Cardiac muscle cell (in vitro differentiated cells and primary cell): ENCODE measurements around the gene HSD17B3. TPM values are rescaled to one million over a fixed set of nuclear protein-coding genes. Genes with fewer than 3 reads are reported as not detected.

Experiments used
- DNase-seq, 2 donors: peaks; one replicate each; pipeline versions ENCODE4 v3.0.0 to v3.0.0-alpha.2; 2010 to 2017; ENCODE audit warnings: low read depth in 1 of 2, low spot score in 1 of 2
- H3K27ac ChIP-seq: fragments of 200-600 bp; sonication (generic); 2 replicates; pipeline ENCODE4 v1.5.1; 2016
- H3K27me3 ChIP-seq: fragments of 200-600 bp; sonication (generic); 2 replicates; pipeline ENCODE4 v1.6.0; 2016; ENCODE audit warnings: control low read depth
- H3K36me3 ChIP-seq: fragments of 200-600 bp; sonication (generic); 2 replicates; pipeline ENCODE4 v1.5.1; 2016; ENCODE audit warnings: control low read depth
- H3K4me1 ChIP-seq: fragments of 200-600 bp; sonication (generic); 2 replicates; pipeline ENCODE4 v1.8.1; 2017; ENCODE audit warnings: low read depth, mild to moderate bottlenecking, mixed run types
- H3K4me3 ChIP-seq: fragments of 200-600 bp; sonication (generic); 2 replicates; pipeline ENCODE4 v1.5.1; 2016; ENCODE audit warnings: mild to moderate bottlenecking
- H3K9me3 ChIP-seq: fragments of 200-600 bp; sonication (generic); 2 replicates; pipeline ENCODE4 v1.5.1; 2017; ENCODE audit warnings: low read depth, mild to moderate bottlenecking, control low read depth
- polyA plus RNA-seq: library from polyadenylated mRNA; unstranded; fragments of >200 nt; fragmentation: Nextera tagmentation; extraction: Ambion mirVana; gene quantifications from 2 replicates; pipeline ENCODE4 v1.2.1, GENCODE V29; 2016
- total RNA-seq: library from RNA; depleted of rRNA; stranded (reverse); fragments of >200 nt; gene quantifications from 2 replicates; pipeline ENCODE4 v1.2.3, GENCODE V29; 2016
- TF ChIP-seq, protein P1 (sequence below): IDR thresholded peaks from 2 replicates; pipeline ENCODE4 v1.5.1; 2012; ENCODE audit warnings: low read depth, mild to moderate bottlenecking, low read length

Gene HSD17B3
- total and polyA plus RNA-seq, 2 experiments from 2014 or later: 0.63 to 1.3 TPM

GRCh38 chr9:96232164-96232538 lies 69.8 kb downstream of the HSD17B3 start:
- no peaks in the 10 kb centered on the region for H3K36me3 ChIP-seq
- DNase-seq: no peak
- no peaks in the 10 kb centered on the region for H3K27me3 ChIP-seq
- TF ChIP-seq, protein P1, sequence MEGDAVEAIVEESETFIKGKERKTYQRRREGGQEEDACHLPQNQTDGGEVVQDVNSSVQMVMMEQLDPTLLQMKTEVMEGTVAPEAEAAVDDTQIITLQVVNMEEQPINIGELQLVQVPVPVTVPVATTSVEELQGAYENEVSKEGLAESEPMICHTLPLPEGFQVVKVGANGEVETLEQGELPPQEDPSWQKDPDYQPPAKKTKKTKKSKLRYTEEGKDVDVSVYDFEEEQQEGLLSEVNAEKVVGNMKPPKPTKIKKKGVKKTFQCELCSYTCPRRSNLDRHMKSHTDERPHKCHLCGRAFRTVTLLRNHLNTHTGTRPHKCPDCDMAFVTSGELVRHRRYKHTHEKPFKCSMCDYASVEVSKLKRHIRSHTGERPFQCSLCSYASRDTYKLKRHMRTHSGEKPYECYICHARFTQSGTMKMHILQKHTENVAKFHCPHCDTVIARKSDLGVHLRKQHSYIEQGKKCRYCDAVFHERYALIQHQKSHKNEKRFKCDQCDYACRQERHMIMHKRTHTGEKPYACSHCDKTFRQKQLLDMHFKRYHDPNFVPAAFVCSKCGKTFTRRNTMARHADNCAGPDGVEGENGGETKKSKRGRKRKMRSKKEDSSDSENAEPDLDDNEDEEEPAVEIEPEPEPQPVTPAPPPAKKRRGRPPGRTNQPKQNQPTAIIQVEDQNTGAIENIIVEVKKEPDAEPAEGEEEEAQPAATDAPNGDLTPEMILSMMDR: no peak
- no peaks in the 10 kb centered on the region for H3K4me1 ChIP-seq
- no peak overlapping the region for H3K4me3 ChIP-seq
- no peaks in the 10 kb centered on the region for H3K9me3 ChIP-seq
- no peak overlapping the region for H3K27ac ChIP-seq

DNA sequence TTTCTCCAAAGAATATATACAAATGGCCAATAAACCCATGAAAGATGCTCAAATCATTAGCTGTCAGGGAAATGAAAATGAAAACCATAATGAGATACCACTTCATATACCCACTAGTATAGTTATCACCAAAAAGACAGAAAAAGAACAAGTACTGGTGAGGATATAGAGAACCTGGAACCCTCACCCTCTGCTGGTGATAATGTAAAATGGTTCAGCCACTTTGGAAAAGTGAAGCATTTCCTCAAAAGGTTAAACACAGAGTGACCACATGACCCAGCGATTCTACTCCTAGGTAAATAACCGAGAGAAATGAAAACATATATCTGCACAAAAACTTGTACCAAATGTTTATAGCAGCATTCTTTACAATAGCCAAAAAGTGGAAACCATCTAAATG lies 72.0 kb downstream of the HSD17B3 start:
- TF ChIP-seq, protein P1: no peak

GRCh38 chr9:96222132-96222531 lies 79.8 kb downstream of the HSD17B3 start:
- H3K36me3 ChIP-seq: no peaks in the 10 kb centered on the region
- TF ChIP-seq, protein P1: peak; percentile 68
- H3K27ac ChIP-seq: no peak overlapping the region
- no peak overlapping the region for H3K4me3 ChIP-seq
- H3K27me3 ChIP-seq: no peaks in the 10 kb centered on the region
- no peaks in the 10 kb centered on the region for H3K9me3 ChIP-seq
- DNase-seq: peak in 1 of 2 donors; percentile 46
- peaks cover 9% of the 10 kb centered on the region for H3K4me1 ChIP-seq

More for the DNA sequence above, 72.0 kb downstream of the HSD17B3 start:
- Histone ChIP-seq H3K4me1 (no peaks in the 10 kb centered on the region), H3K27me3 (no peaks in the 10 kb centered on the region), H3K4me3 (no peak overlapping the region), H3K9me3 (no peaks in the 10 kb centered on the region), H3K36me3 (no peaks in the 10 kb centered on the region), H3K27ac (no peak overlapping the region)
- DNase-seq: no peak

DNA sequence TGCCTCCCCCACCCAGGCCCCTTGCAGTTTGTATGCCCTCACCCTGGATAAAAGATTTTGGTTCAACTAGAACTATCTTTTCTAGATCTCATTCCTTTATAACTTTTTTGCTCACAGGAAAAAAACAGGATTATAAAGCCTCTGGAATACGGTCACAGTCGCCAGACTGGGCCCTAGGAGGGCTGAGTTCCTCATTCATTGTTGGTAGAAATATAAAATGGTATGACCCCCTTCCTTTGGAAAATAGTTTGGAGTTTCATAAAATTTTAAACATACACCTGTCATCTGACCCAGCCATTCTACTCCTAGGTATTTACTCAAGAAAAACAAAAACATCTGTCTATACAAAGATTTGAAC lies 82.1 kb downstream of the HSD17B3 start:
- no peaks in the 10 kb centered on the region for H3K36me3 ChIP-seq
- H3K27ac ChIP-seq: no peak overlapping the region
- H3K27me3 ChIP-seq: no peaks in the 10 kb centered on the region
- H3K9me3 ChIP-seq: no peaks in the 10 kb centered on the region
- peaks cover 16% of the 10 kb centered on the region for H3K4me1 ChIP-seq
- H3K4me3 ChIP-seq: no peak overlapping the region
- no peak for DNase-seq
- TF ChIP-seq, protein P1: no peak

DNA sequence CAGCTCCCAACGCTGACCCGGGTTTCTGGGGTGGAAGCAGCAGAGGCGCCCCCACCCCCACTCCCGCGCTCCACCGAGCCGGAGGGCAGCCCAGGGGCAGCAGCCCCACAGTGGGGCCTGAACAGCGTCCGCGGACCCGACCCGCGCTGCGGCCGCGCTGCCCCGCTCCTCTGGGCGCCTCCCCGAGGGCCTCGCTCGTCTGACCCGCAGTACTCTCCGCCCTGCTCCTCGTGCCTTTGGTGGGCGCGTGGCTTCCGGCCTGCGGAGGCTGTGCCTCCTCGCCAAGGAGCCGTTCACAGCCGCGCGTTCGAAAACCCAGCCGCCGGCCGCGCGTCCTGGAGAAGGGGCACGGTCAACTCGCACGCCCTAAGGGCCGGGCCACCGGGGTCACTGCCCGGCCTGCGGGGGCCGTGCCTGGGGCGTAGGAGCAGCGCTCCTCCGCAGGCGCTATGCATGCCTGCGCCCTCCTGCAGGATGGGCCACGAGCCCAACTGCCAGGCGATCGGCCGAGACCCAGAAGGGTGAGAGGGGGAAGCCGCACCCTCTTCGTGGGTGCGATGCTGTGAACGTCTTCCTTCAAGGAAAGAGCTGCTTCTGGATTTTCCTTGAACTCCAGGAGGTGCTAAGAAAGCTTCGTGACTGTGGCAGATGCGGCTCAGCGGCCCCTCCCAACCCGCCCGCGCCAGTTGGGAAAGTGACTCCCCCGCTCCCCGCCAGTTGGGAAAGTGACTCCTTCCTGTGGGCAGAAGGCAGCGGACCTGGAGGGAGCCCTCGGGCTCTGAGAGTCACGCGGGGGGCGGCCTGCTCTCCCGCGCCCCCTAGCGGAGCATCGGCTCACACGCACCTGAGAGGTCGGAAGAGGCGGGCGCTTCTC lies 82.7 kb downstream of the HSD17B3 start:
- no peaks in the 10 kb centered on the region for H3K9me3 ChIP-seq
- no peak overlapping the region for H3K4me3 ChIP-seq
- peaks cover 16% of the 10 kb centered on the region for H3K4me1 ChIP-seq
- peak in 1 of 2 donors; percentile 63 for DNase-seq
- no peaks in the 10 kb centered on the region for H3K27me3 ChIP-seq
- no peaks in the 10 kb centered on the region for H3K36me3 ChIP-seq
- no peak overlapping the region for H3K27ac ChIP-seq
- TF ChIP-seq, protein P1: peak; percentile 80
